Endodermal cell (in vitro differentiated cells): ENCODE results near the gene SPDYE4. TPM values are rescaled to one million over a fixed set of nuclear protein-coding genes. Genes with fewer than 3 reads are reported as not detected.

Experiments
- DNase-seq: peaks from one replicate; pipeline ENCODE4 v3.0.0-alpha.2; 2017
- H3K27ac ChIP-seq: 2 replicates; pipeline ENCODE4 v1.5.1; 2013; ENCODE audit warnings: mild to moderate bottlenecking, low read depth, low read length, moderate library complexity
- H3K27me3 ChIP-seq: 2 replicates; pipeline ENCODE4 v1.6.1; 2013; ENCODE audit warnings: mild to moderate bottlenecking, low read length, moderate library complexity; ENCODE audit not compliant: insufficient read depth, control insufficient read depth, poor library complexity, severe bottlenecking
- H3K36me3 ChIP-seq: 2 replicates; pipeline ENCODE4 v1.7.0; 2013; ENCODE audit warnings: mild to moderate bottlenecking, low read length, moderate library complexity; ENCODE audit not compliant: control insufficient read depth, insufficient read depth
- H3K4me1 ChIP-seq: one replicate; pipeline ENCODE4 v1.7.0; 2013; ENCODE audit warnings: low read length; ENCODE audit not compliant: control insufficient read depth, insufficient read depth
- H3K4me3 ChIP-seq: 2 replicates; pipeline ENCODE4 v1.5.1; 2013; ENCODE audit warnings: mild to moderate bottlenecking, low read length, moderate library complexity
- H3K9ac ChIP-seq: 2 replicates; pipeline ENCODE4 v1.6.1; 2013; ENCODE audit warnings: mild to moderate bottlenecking, low read length, moderate library complexity; ENCODE audit not compliant: poor library complexity, severe bottlenecking; ENCODE audit errors: extremely low read depth
- H3K9me3 ChIP-seq: 2 replicates; pipeline ENCODE4 v1.6.1; 2013; ENCODE audit warnings: mild to moderate bottlenecking, low read length, moderate library complexity; ENCODE audit not compliant: control insufficient read depth
- H3K27ac Mint-ChIP-seq: 2 replicates; pipeline ENCODE4 v1.8.0; 2020; ENCODE audit warnings: mixed read lengths
- H3K27me3 Mint-ChIP-seq: 2 replicates; pipeline ENCODE4 v1.8.0; 2021; ENCODE audit warnings: mild to moderate bottlenecking, mixed read lengths; ENCODE audit not compliant: insufficient read depth
- H3K36me3 Mint-ChIP-seq: 2 replicates; pipeline ENCODE4 v1.8.0; 2020; ENCODE audit warnings: low read depth, mixed read lengths
- H3K4me1 Mint-ChIP-seq: 2 replicates; pipeline ENCODE4 v1.8.0; 2020; ENCODE audit warnings: mixed read lengths
- H3K4me3 Mint-ChIP-seq: 2 replicates; pipeline ENCODE4 v1.8.0; 2020; ENCODE audit warnings: mild to moderate bottlenecking, moderate library complexity, mixed read lengths
- H3K9me3 Mint-ChIP-seq: 2 replicates; pipeline ENCODE4 v1.8.0; 2020; ENCODE audit warnings: mild to moderate bottlenecking, mixed read lengths
- WGBS, 2 experiments: methylation state at CpG; one replicate each; pipeline versions ENCODE4 v1.1.5 to v1.1.7; 2013; ENCODE audit warnings: missing lambda C conversion rate in 2 of 2, mixed read lengths in 1 of 2; ENCODE audit not compliant: insufficient coverage in 1 of 2, insufficient read length in 1 of 2; 5-methylcytosine and 5-hydroxymethylcytosine counted together
- total RNA-seq, 2 donors: library from RNA; stranded (reverse); fragmentation: NEBNext Ultra II Directional in 1 of 2; extraction: Animal tissue kit (Norgen Biotek cat#: 25700) in 1 of 2; gene quantifications; 2 replicates in 1 of 2; 3 replicates in 1 of 2; pipeline ENCODE4 v1.2.1, GENCODE V29; 2021
- TF ChIP-seq, protein P1 (sequence below): fragments of 200-600 bp; sonication (generic); conservative IDR thresholded peaks from 2 replicates; pipeline ENCODE4 v1.5.0; 2021; ENCODE audit warnings: antibody characterized with exemption, mild to moderate bottlenecking

SPDYE4 gene
- total RNA-seq, 2 donors from 2014 or later, result not detected

DNA sequence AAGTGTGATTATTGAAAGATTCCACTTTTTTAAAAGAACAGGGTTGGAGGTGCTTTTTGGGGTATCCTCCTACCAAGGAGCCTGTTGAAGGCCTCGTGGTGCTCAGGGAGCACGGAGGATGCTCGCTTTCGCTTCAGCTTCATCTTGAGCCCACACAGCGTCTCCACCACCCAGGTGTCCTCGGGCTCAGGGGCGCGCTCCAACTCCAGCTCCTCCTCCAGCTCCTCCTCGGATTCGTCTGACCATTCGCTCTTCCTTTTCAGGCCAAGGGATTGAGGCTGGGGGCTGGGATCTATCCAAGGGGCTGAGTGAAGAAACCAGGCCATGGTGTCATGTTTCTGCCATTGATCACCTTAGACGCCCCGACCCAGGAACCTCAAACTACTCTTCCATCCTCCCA is 1.2 kb downstream of the SPDYE4 start:
- H3K36me3 ChIP-seq, result no peaks in the 10 kb centered on the region
- Mint-ChIP-seq H3K4me1 (no peaks in the 10 kb centered on the region), H3K27ac (no peak overlapping the region), H3K9me3 (peaks cover 4% of the 10 kb centered on the region), H3K36me3 (no peaks in the 10 kb centered on the region), H3K27me3 (peaks cover 33% of the 10 kb centered on the region), H3K4me3 (no peak overlapping the region)
- no peaks in the 10 kb centered on the region for H3K27me3 ChIP-seq
- TF ChIP-seq, protein P1, sequence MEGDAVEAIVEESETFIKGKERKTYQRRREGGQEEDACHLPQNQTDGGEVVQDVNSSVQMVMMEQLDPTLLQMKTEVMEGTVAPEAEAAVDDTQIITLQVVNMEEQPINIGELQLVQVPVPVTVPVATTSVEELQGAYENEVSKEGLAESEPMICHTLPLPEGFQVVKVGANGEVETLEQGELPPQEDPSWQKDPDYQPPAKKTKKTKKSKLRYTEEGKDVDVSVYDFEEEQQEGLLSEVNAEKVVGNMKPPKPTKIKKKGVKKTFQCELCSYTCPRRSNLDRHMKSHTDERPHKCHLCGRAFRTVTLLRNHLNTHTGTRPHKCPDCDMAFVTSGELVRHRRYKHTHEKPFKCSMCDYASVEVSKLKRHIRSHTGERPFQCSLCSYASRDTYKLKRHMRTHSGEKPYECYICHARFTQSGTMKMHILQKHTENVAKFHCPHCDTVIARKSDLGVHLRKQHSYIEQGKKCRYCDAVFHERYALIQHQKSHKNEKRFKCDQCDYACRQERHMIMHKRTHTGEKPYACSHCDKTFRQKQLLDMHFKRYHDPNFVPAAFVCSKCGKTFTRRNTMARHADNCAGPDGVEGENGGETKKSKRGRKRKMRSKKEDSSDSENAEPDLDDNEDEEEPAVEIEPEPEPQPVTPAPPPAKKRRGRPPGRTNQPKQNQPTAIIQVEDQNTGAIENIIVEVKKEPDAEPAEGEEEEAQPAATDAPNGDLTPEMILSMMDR, result no peak
- no peak for DNase-seq
- no peak overlapping the region for H3K9ac ChIP-seq
- H3K9me3 ChIP-seq, result peaks cover 10% of the 10 kb centered on the region
- H3K27ac ChIP-seq, result no peak overlapping the region
- no peaks in the 10 kb centered on the region for H3K4me1 ChIP-seq
- no peak overlapping the region for H3K4me3 ChIP-seq
- 89 to 91% methylated on average over 10 to 13 of the region's 13 CpGs for whole genome bisulfite sequencing, 2 experiments

DNA sequence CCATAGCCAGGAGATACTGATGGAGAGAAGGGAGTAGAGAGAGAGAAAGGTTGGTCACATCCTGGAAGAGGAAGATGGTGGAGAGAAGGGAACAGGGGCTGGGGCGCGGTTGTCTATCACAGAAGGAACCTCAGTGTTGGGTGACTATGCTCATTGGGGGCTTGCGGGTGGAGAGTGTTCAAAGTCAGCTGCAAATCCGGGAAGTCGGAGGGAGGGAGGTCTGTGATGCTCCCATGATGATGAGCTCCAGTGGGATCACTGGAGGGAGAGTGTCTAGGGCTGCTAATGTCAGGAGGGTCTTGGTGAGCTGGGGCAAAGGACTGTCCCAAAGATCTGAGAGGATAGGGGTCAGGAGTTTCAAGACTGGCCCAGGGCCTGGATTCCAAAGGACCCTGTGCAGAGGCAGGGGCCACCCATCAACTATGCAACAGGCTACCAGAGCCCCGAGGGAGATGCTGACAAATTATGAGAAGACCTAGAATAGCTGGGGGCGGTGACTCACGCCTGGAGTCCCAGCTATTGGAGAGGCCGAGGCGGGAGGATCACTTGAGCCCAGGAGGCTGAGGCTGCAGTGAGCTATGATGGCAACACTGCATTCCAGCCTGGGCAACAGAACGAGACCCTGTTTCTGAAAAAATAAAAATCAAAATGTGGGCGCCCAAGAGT is 2.6 kb downstream of the SPDYE4 start:
- peaks cover 33% of the 10 kb centered on the region for H3K27me3 Mint-ChIP-seq
- no peaks in the 10 kb centered on the region for H3K9me3 ChIP-seq
- no peak overlapping the region for H3K27ac Mint-ChIP-seq
- H3K9me3 Mint-ChIP-seq, result no peaks in the 10 kb centered on the region
- no peaks in the 10 kb centered on the region for H3K4me1 ChIP-seq
- H3K4me3 Mint-ChIP-seq, result no peak overlapping the region
- no peak overlapping the region for H3K4me3 ChIP-seq
- no peak overlapping the region for H3K27ac ChIP-seq
- DNase-seq, result no peak
- no peak overlapping the region for H3K9ac ChIP-seq
- H3K36me3 ChIP-seq, result no peaks in the 10 kb centered on the region
- WGBS, 2 experiments, result 95 to 96% methylated on average over 11 to 12 of the region's 12 CpGs
- H3K4me1 Mint-ChIP-seq, result no peaks in the 10 kb centered on the region
- H3K36me3 Mint-ChIP-seq, result no peaks in the 10 kb centered on the region
- no peaks in the 10 kb centered on the region for H3K27me3 ChIP-seq
- TF ChIP-seq, protein P1, result no peak

GRCh38 chr17:8754890-8755289 is 3.5 kb downstream of the SPDYE4 start:
- Histone ChIP-seq H3K4me1 (no peaks in the 10 kb centered on the region), H3K9ac (no peak overlapping the region), H3K27ac (no peak overlapping the region), H3K9me3 (no peaks in the 10 kb centered on the region), H3K4me3 (no peak overlapping the region), H3K27me3 (no peaks in the 10 kb centered on the region), H3K36me3 (no peaks in the 10 kb centered on the region)
- WGBS, 2 experiments, result 72 to 100% methylated on average over 1 to 8 of the region's 8 CpGs
- H3K4me1 Mint-ChIP-seq, result no peaks in the 10 kb centered on the region
- no peak for DNase-seq
- no peaks in the 10 kb centered on the region for H3K9me3 Mint-ChIP-seq
- H3K4me3 Mint-ChIP-seq, result no peak overlapping the region
- H3K27ac Mint-ChIP-seq, result no peak overlapping the region
- TF ChIP-seq, protein P1, result no peak
- no peaks in the 10 kb centered on the region for H3K36me3 Mint-ChIP-seq
- H3K27me3 Mint-ChIP-seq, result peaks cover 29% of the 10 kb centered on the region
